ENCODE data around the gene EIF1B. TPM values are rescaled to one million over a fixed set of nuclear protein-coding genes. Genes with fewer than 3 reads are reported as not detected.

The EIF1B gene
- total and polyA plus RNA-seq, 10 of the 15 experiments (the other 5 are each of a cell fraction or from before 2014, with no cell fraction given): 15.4 to 75.6 (median 43.2) TPM

- H3K4me3 ChIP-seq: no peak overlapping the region
- POLR2A ChIA-PET: no interaction called here
- H3K4me2 ChIP-seq (ENCODE audit: control insufficient read depth, insufficient read depth): no peak overlapping the region
- BruUV-seq (replicated peaks): no TSS peak
- DNase-seq (ENCODE audit: low read depth, low spot score): no peak
- H3K27me3 ChIP-seq (replicated peaks in 1 of 2; ENCODE audit: control insufficient read depth in 2 of 2, insufficient read depth in 2 of 2, low read length in 1 of 2): no peaks in the 10 kb centered on the region
- FAIRE-seq: no peak
- no peak overlapping the region for H3K9ac ChIP-seq (ENCODE audit: control insufficient read depth, insufficient read depth, low read length)
- intact Hi-C loops (cut with micrococcal nuclease; ENCODE audit: unreplicated experiment) (no loop called here), in situ Hi-C loops (cut with MboI) (no loop called here)
- no peaks in the 10 kb centered on the region for H4K20me1 ChIP-seq (ENCODE audit: control insufficient read depth, insufficient read depth)
- no peak for ATAC-seq
- H2AFZ ChIP-seq (ENCODE audit: control insufficient read depth, low read depth, low read length): no peak overlapping the region
- H3K36me3 ChIP-seq (ENCODE audit: control insufficient read depth in 2 of 2, insufficient read depth in 2 of 2, low read length in 1 of 2): no peaks in the 10 kb centered on the region
- peaks cover 18% of the 10 kb centered on the region for H3K79me2 ChIP-seq (ENCODE audit: control insufficient read depth, insufficient read depth, low read length)
- H3K9me3 ChIP-seq (replicated peaks; ENCODE audit: control insufficient read depth, insufficient read depth, low read length): no peaks in the 10 kb centered on the region
- SMC1A ChIA-PET (ENCODE audit: uncharacterized antibody, unreplicated experiment): interaction anchor here (0.6 to 1.1 kb wide), 2 partner anchors 65 to 682 kb away, joined by 3 read pairs; no protein-coding TSS in a partner anchor
- TF ChIP-seq TAF1 (IDR thresholded peaks at IDR 0.05; ENCODE audit: borderline replicate concordance, low read depth, low read length): no peak
- no peak for TF ChIP-seq HDAC2 (IDR thresholded peaks at IDR 0.05)
- 97% methylated on average over 3 of the region's 3 CpGs for WGBS (ENCODE audit: insufficient coverage, insufficient replicate concordance, low lambda C conversion rate, missing lambda C conversion rate)
- RAD21 ChIA-PET (ENCODE audit: unreplicated experiment): interaction anchor here (1.5 kb wide), 1 partner anchor 115 kb away, joined by 7 read pairs; no protein-coding TSS in a partner anchor
- H3K4me1 ChIP-seq (ENCODE audit: control insufficient read depth, insufficient read depth, low read length): no peaks in the 10 kb centered on the region
- H3K27ac ChIP-seq (ENCODE audit: control insufficient read depth, insufficient read depth): no peak overlapping the region
- CTCF ChIA-PET: interaction anchor here (3.9 to 15.0 kb wide), 2 partner anchors 11 to 116 kb away, joined by 21 to 317 read pairs; no protein-coding TSS in a partner anchor
These were observed 3.2 kb upstream of the EIF1B start for GRCh38 chr3:40306336-40306735.

- no peak overlapping the region for H3K4me2 ChIP-seq (ENCODE audit: control insufficient read depth, insufficient read depth)
- H3K4me1 ChIP-seq (ENCODE audit: control insufficient read depth, insufficient read depth, low read length): no peaks in the 10 kb centered on the region
- POLR2A ChIA-PET: no interaction called here
- TF ChIP-seq CREB1 (IDR thresholded peaks at IDR 0.05; ENCODE audit: low read depth) (no peak), FOXM1 (IDR thresholded peaks at IDR 0.05; ENCODE audit: low read depth, low read length) (no peak), RFX5 (IDR thresholded peaks at IDR 0.05; ENCODE audit: low read depth, low read length) (no peak), FOXK2 (IDR thresholded peaks at IDR 0.05) (no peak), CBFB (IDR thresholded peaks at IDR 0.05; ENCODE audit: low read depth) (no peak), PAX8 (IDR thresholded peaks at IDR 0.05) (no peak), SIN3A (IDR thresholded peaks at IDR 0.05; ENCODE audit: low read depth, low read length) (no peak), HDGF (IDR thresholded peaks at IDR 0.05) (no peak), ZNF622 (IDR thresholded peaks at IDR 0.05) (no peak), ZSCAN29 (IDR thresholded peaks at IDR 0.05) (no peak), EZH2 (IDR thresholded peaks at IDR 0.05; ENCODE audit: borderline replicate concordance, control insufficient read depth, low read depth, low read length) (no peak), SMC3 (IDR thresholded peaks at IDR 0.05; ENCODE audit: borderline replicate concordance, low read length) (no peak)
- TF ChIP-seq, protein P1, sequence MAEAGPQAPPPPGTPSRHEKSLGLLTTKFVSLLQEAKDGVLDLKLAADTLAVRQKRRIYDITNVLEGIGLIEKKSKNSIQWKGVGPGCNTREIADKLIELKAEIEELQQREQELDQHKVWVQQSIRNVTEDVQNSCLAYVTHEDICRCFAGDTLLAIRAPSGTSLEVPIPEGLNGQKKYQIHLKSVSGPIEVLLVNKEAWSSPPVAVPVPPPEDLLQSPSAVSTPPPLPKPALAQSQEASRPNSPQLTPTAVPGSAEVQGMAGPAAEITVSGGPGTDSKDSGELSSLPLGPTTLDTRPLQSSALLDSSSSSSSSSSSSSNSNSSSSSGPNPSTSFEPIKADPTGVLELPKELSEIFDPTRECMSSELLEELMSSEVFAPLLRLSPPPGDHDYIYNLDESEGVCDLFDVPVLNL (IDR thresholded peaks at IDR 0.05; ENCODE audit: low read depth, low read length): no peak
- H2AFZ ChIP-seq (ENCODE audit: control insufficient read depth, low read depth, low read length): no peak overlapping the region
- no peaks in the 10 kb centered on the region for H3K9me3 ChIP-seq (replicated peaks; ENCODE audit: control insufficient read depth, insufficient read depth, low read length)
- no peaks in the 10 kb centered on the region for H3K36me3 ChIP-seq (ENCODE audit: control insufficient read depth in 2 of 2, insufficient read depth in 2 of 2, low read length in 1 of 2)
- in situ Hi-C loops (cut with MboI): no loop called here
- BruUV-seq (replicated peaks): no TSS peak
- intact Hi-C loops (cut with micrococcal nuclease; ENCODE audit: unreplicated experiment): no loop called here
- H3K9ac ChIP-seq (ENCODE audit: control insufficient read depth, insufficient read depth, low read length): no peak overlapping the region
- CTCF ChIA-PET: interaction anchor here (0.9 to 15.0 kb wide), 3 partner anchors 10 to 1180 kb away, joined by 3 to 317 read pairs (median 21); no protein-coding TSS in a partner anchor
- DNase-seq (ENCODE audit: low read depth, low spot score) (no peak), FAIRE-seq (no peak), ATAC-seq (no peak)
- H4K20me1 ChIP-seq (ENCODE audit: control insufficient read depth, insufficient read depth): no peaks in the 10 kb centered on the region
- H3K4me3 ChIP-seq: no peak overlapping the region
- WGBS (ENCODE audit: insufficient coverage, insufficient replicate concordance, low lambda C conversion rate, missing lambda C conversion rate): 44% methylated on average over 1 of the region's 1 CpG
- SMC1A ChIA-PET (ENCODE audit: uncharacterized antibody, unreplicated experiment): interaction anchor here (0.8 to 2.1 kb wide), 5 partner anchors 10 to 145 kb away, joined by 3 to 8 read pairs (median 5); no protein-coding TSS in a partner anchor
- RAD21 ChIA-PET (ENCODE audit: unreplicated experiment): interaction anchor here (1.5 kb wide), 1 partner anchor 116 kb away, joined by 7 read pairs; no protein-coding TSS in a partner anchor
- H3K79me2 ChIP-seq (ENCODE audit: control insufficient read depth, insufficient read depth, low read length): peaks cover 20% of the 10 kb centered on the region
- no peak overlapping the region for H3K27ac ChIP-seq (ENCODE audit: control insufficient read depth, insufficient read depth)
- no peaks in the 10 kb centered on the region for H3K27me3 ChIP-seq (replicated peaks in 1 of 2; ENCODE audit: control insufficient read depth in 2 of 2, insufficient read depth in 2 of 2, low read length in 1 of 2)
These were observed 2.3 kb upstream of the EIF1B start for GRCh38 chr3:40307176-40307575.

Data from GM12878 (cell line).